Activated T-cell treated with anti-CD3 and anti-CD28 coated beads for 1 hour (primary cell): ENCODE data around the gene FYN.

Source experiments
- DNase-seq: peaks from one replicate; pipeline ENCODE4 v3.0.0-alpha.2; 2020; ENCODE audit warnings: low read depth

Gene FYN

DNA sequence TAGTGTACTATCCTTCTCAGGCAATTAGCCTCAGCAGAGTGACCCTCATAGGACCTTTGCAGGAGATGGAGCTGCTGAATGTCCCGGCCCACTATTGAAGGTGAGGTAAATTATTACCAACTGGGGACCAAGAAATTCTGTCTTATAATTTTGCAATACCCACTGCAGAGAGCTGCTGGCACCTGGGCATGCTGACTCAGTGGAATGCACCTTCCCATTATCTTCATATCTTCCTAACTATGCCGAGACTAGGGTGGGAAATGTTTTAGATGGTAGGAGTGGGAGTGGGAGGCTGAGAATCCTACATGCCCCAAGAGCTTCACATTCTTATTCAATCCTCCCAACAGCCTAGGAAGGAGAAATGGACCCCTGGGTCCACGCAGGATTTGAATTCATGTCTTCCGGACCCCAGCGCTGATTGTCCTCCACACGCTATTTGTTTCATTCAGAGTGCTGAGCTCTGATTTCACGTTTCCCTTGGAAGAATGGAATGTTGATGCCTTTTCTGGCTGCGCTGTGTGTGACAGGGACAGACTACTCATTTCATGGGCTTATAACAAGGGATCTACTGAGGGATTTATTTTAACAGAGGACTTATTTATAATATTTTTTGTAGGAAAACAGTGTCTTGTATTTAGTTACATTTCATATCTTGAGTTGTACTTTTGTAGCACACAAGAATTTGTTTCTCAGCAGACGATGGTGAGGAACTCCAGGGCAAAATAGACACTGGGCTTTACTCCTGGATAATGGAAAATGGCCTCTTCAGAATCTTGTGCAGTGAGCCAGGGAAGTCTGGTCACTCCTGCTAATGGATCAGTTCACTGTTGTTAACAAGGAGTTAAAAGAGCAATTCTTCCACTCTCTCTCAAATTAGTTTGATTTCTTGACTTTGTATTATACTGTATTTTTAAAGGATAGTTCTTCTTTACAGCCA lies 66.4 kb downstream of the FYN start:
- DNase-seq: no peak

- no peak for DNase-seq
Observed at GRCh38 chr6:111806165-111806547, 67.1 kb downstream of the FYN start.

DNA sequence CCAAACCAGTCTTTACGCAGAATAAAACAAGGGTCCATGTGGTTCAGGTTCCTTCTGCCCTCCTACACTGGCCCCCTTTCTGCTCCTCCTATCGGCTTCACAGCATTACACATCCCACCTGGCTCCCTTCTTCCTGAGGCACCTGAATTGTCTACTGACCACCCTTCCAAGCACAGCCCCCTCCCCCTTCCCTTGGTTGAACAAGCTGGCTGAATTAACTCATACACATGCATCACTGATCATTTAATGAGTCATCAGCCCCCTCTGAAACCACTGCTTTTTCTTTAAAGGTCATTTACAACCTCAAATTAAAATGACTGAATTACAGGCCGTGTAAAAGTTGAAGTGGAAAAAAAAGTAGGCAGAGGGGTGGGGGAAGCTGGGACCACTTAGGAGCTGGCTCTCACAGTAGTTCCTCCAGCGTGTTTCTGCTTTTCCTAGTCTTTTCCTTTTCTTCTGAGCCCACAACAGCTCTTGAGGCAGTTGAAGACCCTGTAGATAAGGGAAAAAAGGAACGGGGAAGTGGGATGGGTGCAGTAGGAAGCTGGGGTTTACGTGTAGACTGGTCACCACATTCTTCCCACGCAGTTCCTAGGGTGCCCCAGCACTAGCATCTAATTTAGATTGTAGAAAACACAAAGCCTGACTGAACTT lies 67.6 kb downstream of the FYN start:
- no peak for DNase-seq

DNA sequence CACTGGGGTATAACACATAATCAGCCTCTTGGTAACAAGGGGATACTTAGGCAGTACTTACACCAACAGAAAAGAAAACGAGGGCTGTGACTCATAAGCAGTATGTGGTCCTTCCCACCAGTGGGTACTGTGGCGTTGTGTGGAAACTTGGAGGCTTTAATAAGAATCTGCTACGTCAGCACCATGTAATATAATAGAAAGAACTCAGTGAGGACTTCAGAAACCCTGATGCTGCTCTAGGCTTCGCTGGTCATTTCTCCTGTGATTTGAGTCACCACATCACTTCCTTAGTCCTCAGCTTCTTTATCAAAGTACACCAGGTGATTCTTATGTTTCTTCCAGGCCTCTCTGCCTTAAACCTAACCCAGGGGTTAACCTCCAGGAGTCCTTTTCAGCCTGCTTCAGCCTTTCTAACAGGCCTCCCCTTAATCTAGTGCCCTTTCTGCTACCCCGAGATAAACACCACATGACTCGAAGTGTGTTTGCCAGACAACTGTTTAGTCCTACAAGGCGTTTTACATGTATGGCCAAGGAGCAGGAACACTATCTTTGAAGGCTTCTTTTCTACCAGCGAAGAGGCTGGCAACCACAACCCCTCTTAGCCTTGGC lies 68.5 kb downstream of the FYN start:
- DNase-seq: peak; percentile 46

DNA sequence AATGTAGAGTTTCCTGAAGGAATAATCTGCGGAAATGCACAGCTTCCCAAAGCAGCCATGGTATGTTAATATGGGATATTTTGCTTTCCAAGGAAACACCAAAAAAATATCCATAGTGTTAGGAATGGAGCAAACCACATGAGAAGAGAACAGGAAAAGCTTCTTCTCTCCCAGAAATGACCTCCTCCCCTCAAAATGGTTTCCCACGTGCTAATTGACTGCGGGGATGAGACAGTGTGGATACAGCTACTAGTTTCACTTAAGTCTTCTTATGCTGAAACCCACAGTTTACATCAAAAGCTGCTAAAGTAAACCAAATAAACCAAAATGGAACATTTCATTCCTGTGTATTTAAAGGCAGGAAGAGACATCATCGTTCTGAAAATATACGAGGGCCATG lies 69.4 kb downstream of the FYN start:
- DNase-seq: no peak

DNA sequence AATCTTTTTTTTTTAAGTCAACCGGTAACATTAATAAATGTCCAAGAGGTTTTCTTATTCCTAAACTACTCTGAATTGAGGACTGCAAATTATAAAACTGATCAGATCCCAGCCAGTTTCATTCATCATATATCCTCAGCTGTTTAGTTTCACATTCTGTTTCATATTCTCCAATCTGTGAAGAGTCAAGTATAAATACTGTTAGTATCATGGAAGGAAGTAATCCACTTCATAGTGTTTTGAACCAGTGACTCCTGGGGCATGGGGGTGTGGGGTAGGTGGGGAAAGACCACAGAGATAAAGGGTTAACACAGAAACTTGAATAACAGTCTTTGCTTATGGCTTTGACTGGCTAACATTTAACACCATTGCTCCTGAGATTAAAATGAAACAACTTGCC lies 69.9 kb downstream of the FYN start:
- DNase-seq: no peak

DNA sequence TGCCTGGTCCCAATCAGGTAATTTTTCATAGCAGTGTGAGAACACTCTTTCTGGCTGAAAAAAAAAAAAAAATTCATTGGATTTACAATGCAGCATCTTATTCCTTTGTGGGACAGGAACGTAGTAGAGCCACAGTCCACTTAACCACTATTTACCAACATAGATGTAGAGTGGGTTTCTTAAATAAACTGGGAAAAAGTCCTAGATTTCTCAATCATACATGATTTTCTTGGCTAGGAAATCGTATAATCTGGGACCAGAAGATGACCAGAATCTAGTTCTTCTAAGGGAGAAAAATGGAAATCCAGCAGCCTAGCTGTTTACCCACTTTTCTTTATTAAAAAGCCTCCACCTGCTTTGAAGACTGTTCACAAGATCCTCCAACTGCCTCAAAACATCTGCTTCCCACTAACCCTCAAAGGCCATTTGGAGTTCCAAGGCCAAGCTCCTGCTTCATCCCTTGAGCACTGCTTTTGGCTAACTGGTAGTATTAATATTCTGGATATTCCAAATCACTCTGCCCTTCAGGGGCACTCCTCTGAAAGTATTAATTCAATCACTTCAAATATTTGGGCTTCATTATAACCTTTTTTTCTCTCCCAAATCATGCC lies 70.4 kb downstream of the FYN start:
- DNase-seq: no peak

GRCh38 chr6:111802015-111802414 lies 71.2 kb downstream of the FYN start:
- DNase-seq: no peak

DNA sequence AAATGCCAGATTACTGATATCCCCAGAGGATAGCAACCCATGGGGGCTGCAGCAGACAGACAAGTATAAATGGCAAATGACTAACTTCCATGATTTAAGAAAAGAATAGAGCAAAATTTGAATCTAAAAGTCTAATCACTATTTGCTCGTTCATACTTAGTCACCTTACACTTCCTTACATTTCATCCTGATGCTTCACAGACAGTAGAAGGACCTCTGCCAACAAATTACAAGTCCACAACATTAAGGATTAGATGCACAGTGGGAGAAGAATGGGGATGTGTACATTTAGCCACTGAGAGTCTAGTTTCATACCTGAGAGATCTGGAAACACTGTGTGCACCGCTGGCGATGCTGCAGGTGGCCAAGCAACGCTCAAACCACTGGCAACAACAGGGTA lies 72.4 kb downstream of the FYN start:
- no peak for DNase-seq

- no peak for DNase-seq
Observed at GRCh38 chr6:111800259-111800765, 72.9 kb downstream of the FYN start.

DNA sequence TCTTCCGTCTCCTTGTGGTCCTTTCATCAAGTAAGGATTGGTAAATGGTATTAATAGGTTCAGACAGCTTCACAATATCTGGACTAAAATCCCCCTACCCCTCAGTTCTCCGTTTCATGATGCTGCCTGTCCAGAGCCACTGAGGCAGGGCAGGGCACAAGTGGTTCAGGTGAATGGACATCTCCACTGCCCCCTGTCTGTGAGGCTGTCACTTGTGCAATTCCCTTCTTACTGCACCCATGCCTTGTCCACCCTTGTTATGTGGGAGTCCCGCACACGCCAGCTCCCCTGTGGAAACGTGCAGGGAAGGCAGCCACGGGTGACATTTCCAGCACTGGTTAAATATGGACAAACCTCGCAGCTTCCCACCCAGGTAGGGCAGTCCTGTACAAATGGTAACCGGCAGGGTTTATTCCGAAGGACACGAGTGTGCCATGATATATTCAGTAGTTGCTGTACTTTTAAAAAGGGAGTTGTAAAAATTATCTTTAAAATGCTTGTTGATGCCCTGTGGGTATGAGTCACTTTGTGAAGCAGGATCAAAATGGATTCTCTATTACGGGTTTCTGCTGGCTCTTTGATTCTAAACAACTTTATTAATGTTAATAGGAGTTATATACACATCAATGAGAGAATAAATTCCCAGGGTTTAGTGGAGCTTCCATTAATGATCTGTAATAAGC lies 73.5 kb downstream of the FYN start:
- DNase-seq: no peak

- no peak for DNase-seq
Observed at GRCh38 chr6:111798281-111798725, 74.9 kb downstream of the FYN start.

DNA sequence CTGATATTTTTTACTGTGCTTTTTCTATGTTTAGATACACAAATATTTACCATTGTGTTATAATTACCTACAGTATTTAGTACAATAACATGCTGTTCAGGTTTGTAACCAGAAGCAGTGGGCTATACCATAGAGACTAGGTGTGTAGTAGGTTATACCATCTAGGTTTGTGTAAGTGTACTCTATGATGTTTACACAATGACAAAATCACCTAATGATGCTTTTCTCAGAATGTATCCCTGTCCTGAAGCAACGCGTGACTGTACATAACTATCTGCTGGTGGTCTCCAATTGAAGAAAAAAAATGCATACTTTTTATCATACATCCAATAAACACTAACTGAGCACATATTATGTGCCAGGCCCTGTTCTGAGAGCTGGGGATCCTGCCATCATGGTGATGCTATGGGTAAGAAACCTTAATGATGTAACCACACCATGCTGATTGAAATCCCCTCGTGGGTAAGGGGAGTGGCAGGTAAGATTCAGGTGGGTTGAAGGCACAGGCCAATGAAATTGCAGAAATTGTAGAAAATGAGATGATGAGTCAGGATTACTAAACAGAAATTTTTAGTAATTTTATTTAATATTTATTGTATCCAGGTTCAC lies 76.8 kb downstream of the FYN start:
- DNase-seq: no peak

DNA sequence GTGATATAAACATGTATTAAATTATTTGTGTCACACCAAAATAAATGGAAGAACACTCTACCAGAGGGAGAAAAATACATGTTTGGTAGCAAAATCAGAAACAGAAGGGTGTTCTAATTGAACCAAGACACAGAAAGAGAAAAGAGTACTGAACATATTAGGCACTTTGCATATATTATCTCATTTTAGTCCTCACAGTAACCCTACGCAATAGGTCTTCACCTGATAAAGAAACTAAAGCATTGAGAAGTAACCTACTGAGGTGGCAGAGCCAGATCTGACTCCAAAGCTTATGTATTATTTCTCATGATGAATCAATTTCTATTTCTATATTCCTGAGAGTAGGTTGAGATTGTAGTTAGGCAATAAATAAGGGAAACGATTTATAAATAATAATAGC lies 77.7 kb downstream of the FYN start:
- no peak for DNase-seq

DNA sequence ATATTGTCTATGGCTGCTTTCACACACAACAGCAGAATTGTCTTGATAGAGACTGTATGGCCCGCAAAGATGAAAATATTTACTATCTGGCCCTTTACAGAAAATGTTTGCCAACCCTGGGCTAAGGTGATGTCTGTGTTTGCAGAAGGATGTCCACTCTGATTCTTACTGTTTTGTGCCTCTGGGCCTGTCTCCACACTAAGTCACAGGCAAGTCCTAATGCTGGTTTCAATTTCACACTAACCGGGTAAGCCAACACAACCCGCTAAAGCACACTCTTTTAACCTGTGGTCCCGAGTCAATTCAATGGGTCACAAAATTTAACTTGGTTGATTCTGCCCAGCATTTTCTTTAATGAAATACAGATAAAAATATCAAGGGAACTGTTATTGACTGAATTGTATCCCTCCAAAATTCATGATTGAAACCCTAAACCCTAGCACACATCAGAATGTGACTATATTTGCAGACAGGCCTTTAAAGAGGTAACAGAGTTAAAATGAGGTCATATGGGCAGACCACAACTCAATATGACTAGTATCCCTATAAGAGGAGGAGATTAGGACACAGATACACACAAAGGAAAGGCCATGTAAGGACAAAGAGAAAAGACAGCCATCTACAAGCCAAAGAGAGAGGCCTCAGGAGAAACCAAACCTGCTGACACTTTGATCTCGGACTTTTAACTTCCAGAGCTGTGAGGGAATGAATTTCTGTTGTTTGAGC lies 78.4 kb downstream of the FYN start:
- DNase-seq: no peak

GRCh38 chr6:111794300-111794699 lies 79.0 kb downstream of the FYN start:
- DNase-seq: no peak

DNA sequence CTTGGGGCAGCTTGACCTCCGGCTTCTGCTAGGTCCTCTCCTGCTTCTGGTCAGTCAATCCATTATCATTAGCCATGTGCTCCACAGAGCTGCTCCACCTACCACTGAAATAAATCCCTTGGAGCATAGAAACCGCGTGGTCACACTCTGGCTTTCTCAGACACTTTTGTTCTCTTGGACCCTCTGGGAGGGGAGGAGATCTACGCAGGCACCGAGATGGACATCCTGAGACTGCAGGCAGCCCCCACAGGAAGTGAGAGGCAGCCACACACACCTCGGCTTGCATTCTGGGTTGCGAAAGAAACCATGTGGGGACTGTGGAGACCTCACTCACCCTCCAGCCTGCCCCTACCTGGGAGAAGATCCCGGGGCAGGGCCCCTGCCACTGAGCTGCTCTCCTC lies 79.5 kb downstream of the FYN start:
- peak; percentile 23 for DNase-seq

DNA sequence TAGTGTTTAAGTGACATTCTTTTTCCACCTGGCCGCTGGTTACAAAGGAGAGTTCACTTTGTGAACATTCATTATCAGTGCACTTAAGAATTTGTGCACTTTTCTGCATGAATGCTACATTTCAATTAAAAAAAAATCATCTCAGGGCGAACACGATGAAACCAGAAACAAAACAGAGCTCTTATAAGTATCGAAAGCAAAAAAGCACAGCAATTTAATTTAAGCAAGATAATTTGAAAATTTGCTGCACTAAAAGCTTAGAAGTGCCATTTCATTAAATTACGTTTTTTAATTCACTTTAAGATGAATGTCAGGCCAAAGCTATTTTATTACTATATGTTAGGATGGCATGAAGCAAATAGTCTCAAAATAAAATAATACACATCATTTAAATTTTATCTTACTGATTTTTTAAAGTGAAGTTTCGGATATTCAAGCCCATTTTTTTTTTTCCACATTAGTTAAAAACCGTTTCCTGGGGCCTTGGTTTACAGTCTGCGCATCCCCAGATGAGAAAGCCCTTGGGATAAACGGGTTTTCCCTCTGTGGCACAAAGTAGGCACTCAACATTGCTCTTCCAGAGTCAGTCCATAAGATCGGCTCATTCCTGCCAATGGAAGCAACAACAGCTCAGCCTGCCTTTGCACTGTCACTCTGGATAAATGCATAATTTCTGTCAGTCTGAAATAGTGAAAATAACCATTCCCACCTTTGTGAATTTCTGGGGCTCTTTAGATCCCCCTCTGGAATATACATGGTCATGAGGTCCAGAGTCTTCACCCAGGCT lies 80.1 kb downstream of the FYN start:
- DNase-seq: no peak

DNA sequence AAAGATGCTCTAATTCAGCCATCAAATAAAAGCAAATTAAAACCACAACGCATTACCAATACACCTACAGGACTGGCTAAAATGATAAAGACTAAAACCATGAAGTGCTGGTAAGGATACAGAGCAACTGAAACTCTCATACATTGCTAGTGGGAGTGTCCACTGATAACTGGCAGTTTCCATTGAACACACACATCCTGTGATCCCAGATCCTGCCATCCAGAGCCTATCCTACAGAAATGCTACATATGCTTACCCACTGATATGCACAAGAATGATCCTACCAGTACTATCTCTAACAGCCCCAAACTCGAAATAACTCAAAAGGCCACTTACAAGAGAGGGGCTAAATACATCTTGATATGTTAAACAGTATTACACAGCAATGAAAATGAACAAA lies 81.0 kb downstream of the FYN start:
- DNase-seq: no peak

DNA sequence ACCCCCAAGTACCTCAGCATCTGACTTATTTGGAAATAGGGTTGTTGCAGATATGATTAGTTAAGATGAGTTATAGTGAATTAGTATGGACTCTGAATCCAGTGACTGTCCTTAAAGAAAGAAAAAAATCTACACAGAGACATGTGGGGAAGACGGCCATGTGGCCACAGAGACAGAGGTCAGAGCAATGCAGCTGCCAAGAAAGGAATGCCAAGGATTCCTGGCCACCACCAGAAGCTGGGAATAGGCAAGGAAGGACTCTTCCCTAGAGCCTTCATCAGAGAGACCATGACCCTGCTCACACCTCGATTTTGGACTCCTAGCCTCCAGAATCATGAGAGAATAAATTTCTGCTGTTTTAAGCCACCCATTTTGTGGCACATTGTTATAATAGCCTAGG lies 81.8 kb downstream of the FYN start:
- DNase-seq: no peak
